HL-60 (cell line): ENCODE data around the gene DDB1.

Experiments
- SPI1 ChIP-seq: IDR thresholded peaks from 2 replicates; pipeline ENCODE4 v1.6.1; 2012; ENCODE audit warnings: low read depth, mild to moderate bottlenecking, borderline replicate concordance
- TF ChIP-seq, protein P1 (sequence below): IDR thresholded peaks from one replicate; pipeline ENCODE4 v1.5.1; 2011; ENCODE audit warnings: low read length, control low read depth, inconsistent platforms; ENCODE audit not compliant: insufficient read depth
- TF ChIP-seq, protein P2 (sequence below): IDR thresholded peaks from 2 replicates; pipeline ENCODE4 v1.6.1; 2012; ENCODE audit warnings: low read depth; ENCODE audit not compliant: insufficient replicate concordance

DNA sequence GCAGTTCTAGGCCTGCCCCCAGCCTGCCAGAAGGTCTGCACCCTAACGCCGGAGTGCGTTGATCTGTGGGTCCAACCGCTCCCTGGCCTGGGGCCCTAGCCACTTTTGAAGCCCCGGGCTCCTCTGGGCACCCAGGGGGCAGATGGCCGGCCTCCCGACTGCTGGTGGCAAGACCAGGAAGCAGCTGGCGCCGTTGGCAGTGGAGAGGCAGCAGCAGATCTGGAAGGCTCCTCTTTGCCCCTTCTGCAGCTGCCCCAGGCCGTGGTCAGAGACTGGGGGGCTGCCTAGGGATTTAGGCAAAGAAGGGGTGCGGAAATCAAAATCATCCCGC is 37.3 kb downstream of the DDB1 start:
- TF ChIP-seq, protein P1, sequence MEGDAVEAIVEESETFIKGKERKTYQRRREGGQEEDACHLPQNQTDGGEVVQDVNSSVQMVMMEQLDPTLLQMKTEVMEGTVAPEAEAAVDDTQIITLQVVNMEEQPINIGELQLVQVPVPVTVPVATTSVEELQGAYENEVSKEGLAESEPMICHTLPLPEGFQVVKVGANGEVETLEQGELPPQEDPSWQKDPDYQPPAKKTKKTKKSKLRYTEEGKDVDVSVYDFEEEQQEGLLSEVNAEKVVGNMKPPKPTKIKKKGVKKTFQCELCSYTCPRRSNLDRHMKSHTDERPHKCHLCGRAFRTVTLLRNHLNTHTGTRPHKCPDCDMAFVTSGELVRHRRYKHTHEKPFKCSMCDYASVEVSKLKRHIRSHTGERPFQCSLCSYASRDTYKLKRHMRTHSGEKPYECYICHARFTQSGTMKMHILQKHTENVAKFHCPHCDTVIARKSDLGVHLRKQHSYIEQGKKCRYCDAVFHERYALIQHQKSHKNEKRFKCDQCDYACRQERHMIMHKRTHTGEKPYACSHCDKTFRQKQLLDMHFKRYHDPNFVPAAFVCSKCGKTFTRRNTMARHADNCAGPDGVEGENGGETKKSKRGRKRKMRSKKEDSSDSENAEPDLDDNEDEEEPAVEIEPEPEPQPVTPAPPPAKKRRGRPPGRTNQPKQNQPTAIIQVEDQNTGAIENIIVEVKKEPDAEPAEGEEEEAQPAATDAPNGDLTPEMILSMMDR = no peak
- TF ChIP-seq SPI1 = no peak
- TF ChIP-seq, protein P2, sequence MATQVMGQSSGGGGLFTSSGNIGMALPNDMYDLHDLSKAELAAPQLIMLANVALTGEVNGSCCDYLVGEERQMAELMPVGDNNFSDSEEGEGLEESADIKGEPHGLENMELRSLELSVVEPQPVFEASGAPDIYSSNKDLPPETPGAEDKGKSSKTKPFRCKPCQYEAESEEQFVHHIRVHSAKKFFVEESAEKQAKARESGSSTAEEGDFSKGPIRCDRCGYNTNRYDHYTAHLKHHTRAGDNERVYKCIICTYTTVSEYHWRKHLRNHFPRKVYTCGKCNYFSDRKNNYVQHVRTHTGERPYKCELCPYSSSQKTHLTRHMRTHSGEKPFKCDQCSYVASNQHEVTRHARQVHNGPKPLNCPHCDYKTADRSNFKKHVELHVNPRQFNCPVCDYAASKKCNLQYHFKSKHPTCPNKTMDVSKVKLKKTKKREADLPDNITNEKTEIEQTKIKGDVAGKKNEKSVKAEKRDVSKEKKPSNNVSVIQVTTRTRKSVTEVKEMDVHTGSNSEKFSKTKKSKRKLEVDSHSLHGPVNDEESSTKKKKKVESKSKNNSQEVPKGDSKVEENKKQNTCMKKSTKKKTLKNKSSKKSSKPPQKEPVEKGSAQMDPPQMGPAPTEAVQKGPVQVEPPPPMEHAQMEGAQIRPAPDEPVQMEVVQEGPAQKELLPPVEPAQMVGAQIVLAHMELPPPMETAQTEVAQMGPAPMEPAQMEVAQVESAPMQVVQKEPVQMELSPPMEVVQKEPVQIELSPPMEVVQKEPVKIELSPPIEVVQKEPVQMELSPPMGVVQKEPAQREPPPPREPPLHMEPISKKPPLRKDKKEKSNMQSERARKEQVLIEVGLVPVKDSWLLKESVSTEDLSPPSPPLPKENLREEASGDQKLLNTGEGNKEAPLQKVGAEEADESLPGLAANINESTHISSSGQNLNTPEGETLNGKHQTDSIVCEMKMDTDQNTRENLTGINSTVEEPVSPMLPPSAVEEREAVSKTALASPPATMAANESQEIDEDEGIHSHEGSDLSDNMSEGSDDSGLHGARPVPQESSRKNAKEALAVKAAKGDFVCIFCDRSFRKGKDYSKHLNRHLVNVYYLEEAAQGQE = no peak
